Gastrocnemius medialis (tissue), 4 donors: Measurements from ENCODE around the gene AEBP1. TPM values are rescaled to one million over a fixed set of nuclear protein-coding genes. Genes with fewer than 3 reads are reported as not detected.

Source experiments
- ATAC-seq, 2 donors: fragments of 150-250 bp; one replicate each; pipeline ENCODE4 v1.9.1; 2016
- DNase-seq, 2 donors: peaks; one replicate each; pipeline ENCODE4 v3.0.0-alpha.2; 2019
- H3K27ac ChIP-seq, 4 donors: fragments of 200-600 bp; sonication (generic); 1 replicate in 1 of 4; 2 replicates in 3 of 4; pipeline ENCODE4 v1.5.1; 2016 to 2018; ENCODE audit warnings: mild to moderate bottlenecking in 2 of 4, moderate library complexity in 1 of 4
- H3K27me3 ChIP-seq, 3 donors: fragments of 200-600 bp; sonication (generic) in 2 of 3; 1 replicate in 1 of 3; 2 replicates in 2 of 3; pipeline versions ENCODE4 v1.5.1 to v1.6.0; 2016 to 2019; ENCODE audit warnings: mild to moderate bottlenecking in 1 of 3, moderate library complexity in 1 of 3
- H3K36me3 ChIP-seq, 2 donors: fragments of 200-600 bp; sonication (generic) in 1 of 2; one replicate each; pipeline ENCODE4 v1.5.1; 2017 to 2018
- H3K4me1 ChIP-seq, 2 donors: fragments of 200-600 bp; sonication (generic) in 1 of 2; one replicate each; pipeline ENCODE4 v1.5.1; 2016 to 2017; ENCODE audit warnings: mild to moderate bottlenecking in 2 of 2
- H3K4me3 ChIP-seq, 4 donors: fragments of 200-600 bp; sonication (generic) in 3 of 4; 1 replicate in 1 of 4; 2 replicates in 3 of 4; pipeline ENCODE4 v1.5.1; 2016 to 2019; ENCODE audit warnings: mild to moderate bottlenecking in 2 of 4
- H3K9me3 ChIP-seq, 3 donors: fragments of 200-600 bp; sonication (generic) in 2 of 3; 1 replicate in 1 of 3; 2 replicates in 2 of 3; pipeline ENCODE4 v1.5.1; 2016 to 2019
- POLR2A ChIP-seq, 2 donors: fragments of 450-650 bp; IDR thresholded peaks; one replicate each; pipeline ENCODE4 v1.6.1; 2017; ENCODE audit warnings: antibody characterized with exemption in 2 of 2, mild to moderate bottlenecking in 2 of 2, moderate library complexity in 2 of 2
- in situ Hi-C, 4 donors: fragments of 200-750 bp; cut with MboI; loops; one replicate each; pipeline versions ENCODE4 v1.15.0 to v1.8.0; 2017; ENCODE audit warnings: low sequenced_read_pairs in 4 of 4
- intact Hi-C: fragments of 100-400 bp; cut with DNase I; formaldehyde crosslinking; loops from one replicate; pipeline ENCODE4 v1.15.1; 2023; ENCODE audit warnings: low total_unique reads
- total RNA-seq, 4 donors: library from RNA; depleted of rRNA; stranded (reverse); fragments of >200 nt; gene quantifications; one replicate each; pipeline versions ENCODE4 v1.1.0 to v1.2.3, GENCODE V29; 2016
- TF ChIP-seq, protein P1 (sequence below), 5 experiments: fragments of 450-650 bp in 3 of 5; fragments of 200-600 bp in 2 of 5; sonication (generic) in 2 of 5; IDR thresholded peaks in 4 of 5; conservative IDR thresholded peaks in 1 of 5; 1 replicate in 4 of 5; 2 replicates in 1 of 5; pipeline ENCODE4 v1.5.1; 2016 to 2019; ENCODE audit warnings: antibody characterized with exemption in 5 of 5, mild to moderate bottlenecking in 3 of 5, moderate library complexity in 3 of 5

Gene AEBP1
- total RNA-seq, 4 donors from 2014 or later: 5.8 to 23.6 (median 15.9) TPM

- no peak overlapping the region for H3K4me3 ChIP-seq
- intact Hi-C loops: no loop called here
- peaks cover 8 to 10% (median 9%) of the 10 kb centered on the region in 3 donors for H3K27me3 ChIP-seq
- no peak for DNase-seq
- no peak overlapping the region for H3K27ac ChIP-seq
- peaks cover 0 to 8% of the 10 kb centered on the region in 2 donors for H3K4me1 ChIP-seq
- ATAC-seq: no peak
- in situ Hi-C loops: no loop called here
- TF ChIP-seq, protein P1, sequence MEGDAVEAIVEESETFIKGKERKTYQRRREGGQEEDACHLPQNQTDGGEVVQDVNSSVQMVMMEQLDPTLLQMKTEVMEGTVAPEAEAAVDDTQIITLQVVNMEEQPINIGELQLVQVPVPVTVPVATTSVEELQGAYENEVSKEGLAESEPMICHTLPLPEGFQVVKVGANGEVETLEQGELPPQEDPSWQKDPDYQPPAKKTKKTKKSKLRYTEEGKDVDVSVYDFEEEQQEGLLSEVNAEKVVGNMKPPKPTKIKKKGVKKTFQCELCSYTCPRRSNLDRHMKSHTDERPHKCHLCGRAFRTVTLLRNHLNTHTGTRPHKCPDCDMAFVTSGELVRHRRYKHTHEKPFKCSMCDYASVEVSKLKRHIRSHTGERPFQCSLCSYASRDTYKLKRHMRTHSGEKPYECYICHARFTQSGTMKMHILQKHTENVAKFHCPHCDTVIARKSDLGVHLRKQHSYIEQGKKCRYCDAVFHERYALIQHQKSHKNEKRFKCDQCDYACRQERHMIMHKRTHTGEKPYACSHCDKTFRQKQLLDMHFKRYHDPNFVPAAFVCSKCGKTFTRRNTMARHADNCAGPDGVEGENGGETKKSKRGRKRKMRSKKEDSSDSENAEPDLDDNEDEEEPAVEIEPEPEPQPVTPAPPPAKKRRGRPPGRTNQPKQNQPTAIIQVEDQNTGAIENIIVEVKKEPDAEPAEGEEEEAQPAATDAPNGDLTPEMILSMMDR (IDR thresholded peaks at IDR 0.05 in 4 of 5, conservative IDR thresholded peaks at IDR 0.05 in 1 of 5): no peak
- no peak for TF ChIP-seq POLR2A (IDR thresholded peaks at IDR 0.05)
- H3K36me3 ChIP-seq: no peaks in the 10 kb centered on the region
- no peaks in the 10 kb centered on the region for H3K9me3 ChIP-seq
Observed at GRCh38 chr7:44107961-44108767, 4.0 kb downstream of the AEBP1 start.

DNA sequence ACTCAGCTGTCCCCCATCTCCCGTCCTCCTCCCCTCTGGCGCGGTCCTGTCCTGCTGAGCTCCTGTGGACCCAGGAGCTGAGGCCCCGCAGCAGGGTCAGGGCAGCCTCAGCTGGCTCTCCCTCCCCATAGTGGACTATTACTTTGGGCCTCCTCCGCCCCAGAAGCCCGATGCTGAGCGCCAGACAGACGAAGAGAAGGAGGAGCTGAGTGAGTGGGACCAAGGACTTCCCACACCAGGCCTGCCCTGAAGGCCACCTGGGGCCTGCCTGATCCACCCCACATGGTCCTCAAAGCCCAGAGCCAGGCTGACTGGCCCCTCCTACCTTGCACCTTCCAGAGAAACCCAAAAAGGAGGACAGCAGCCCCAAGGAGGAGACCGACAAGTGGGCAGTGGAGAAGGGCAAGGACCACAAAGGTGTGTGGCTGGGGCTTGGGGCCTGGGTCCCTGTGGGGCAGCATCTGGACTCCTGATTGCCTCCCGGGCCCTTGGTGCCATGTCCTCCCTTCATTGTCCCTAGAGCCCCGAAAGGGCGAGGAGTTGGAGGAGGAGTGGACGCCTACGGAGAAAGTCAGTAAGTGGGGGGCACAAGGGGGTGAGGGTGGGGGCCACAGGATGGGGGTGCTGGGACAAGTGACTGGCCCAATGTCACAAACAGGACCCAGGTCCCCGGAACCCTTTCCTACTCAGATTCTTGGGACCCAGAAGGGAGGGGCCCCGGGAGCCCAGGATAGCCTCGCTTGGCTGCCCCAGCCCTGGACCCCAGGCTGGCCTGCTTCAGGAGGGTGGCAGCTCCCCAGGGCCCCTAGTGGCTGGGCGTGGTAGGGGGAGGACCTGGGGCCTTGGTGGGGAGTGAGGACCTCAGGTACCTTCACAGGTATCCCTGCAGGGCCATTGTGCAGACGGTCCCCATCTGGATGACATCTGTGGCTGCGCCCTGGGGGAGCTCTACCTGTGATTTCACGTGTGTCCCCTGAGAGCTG, 4.9 kb downstream of the AEBP1 start:
- intact Hi-C loops: no loop called here
- peaks cover 2 to 10% of the 10 kb centered on the region in 2 donors for H3K4me1 ChIP-seq
- H3K27me3 ChIP-seq: peaks cover 8 to 10% (median 9%) of the 10 kb centered on the region in 3 donors
- no peaks in the 10 kb centered on the region for H3K9me3 ChIP-seq
- H3K4me3 ChIP-seq: no peak overlapping the region
- no peak for TF ChIP-seq POLR2A (IDR thresholded peaks at IDR 0.05)
- TF ChIP-seq, protein P1 (IDR thresholded peaks at IDR 0.05 in 4 of 5, conservative IDR thresholded peaks at IDR 0.05 in 1 of 5): no peak
- in situ Hi-C loops: no loop called here
- no peaks in the 10 kb centered on the region for H3K36me3 ChIP-seq
- no peak for DNase-seq
- H3K27ac ChIP-seq: no peak overlapping the region
- no peak for ATAC-seq

- peaks cover 2 to 5% (median 3%) of the 10 kb centered on the region in 3 donors for H3K27me3 ChIP-seq
- H3K27ac ChIP-seq: no peak overlapping the region
- in situ Hi-C loops (no loop called here), intact Hi-C loops (no loop called here)
- H3K4me3 ChIP-seq: no peak overlapping the region
- no peaks in the 10 kb centered on the region for H3K36me3 ChIP-seq
- no peak for ATAC-seq
- DNase-seq: no peak
- TF ChIP-seq, protein P1 (IDR thresholded peaks at IDR 0.05 in 4 of 5, conservative IDR thresholded peaks at IDR 0.05 in 1 of 5): no peak
- TF ChIP-seq POLR2A (IDR thresholded peaks at IDR 0.05): no peak
- H3K9me3 ChIP-seq: no peaks in the 10 kb centered on the region
- peaks cover 11 to 17% of the 10 kb centered on the region in 2 donors for H3K4me1 ChIP-seq
Observed at GRCh38 chr7:44109991-44110390, 5.8 kb downstream of the AEBP1 start.

DNA sequence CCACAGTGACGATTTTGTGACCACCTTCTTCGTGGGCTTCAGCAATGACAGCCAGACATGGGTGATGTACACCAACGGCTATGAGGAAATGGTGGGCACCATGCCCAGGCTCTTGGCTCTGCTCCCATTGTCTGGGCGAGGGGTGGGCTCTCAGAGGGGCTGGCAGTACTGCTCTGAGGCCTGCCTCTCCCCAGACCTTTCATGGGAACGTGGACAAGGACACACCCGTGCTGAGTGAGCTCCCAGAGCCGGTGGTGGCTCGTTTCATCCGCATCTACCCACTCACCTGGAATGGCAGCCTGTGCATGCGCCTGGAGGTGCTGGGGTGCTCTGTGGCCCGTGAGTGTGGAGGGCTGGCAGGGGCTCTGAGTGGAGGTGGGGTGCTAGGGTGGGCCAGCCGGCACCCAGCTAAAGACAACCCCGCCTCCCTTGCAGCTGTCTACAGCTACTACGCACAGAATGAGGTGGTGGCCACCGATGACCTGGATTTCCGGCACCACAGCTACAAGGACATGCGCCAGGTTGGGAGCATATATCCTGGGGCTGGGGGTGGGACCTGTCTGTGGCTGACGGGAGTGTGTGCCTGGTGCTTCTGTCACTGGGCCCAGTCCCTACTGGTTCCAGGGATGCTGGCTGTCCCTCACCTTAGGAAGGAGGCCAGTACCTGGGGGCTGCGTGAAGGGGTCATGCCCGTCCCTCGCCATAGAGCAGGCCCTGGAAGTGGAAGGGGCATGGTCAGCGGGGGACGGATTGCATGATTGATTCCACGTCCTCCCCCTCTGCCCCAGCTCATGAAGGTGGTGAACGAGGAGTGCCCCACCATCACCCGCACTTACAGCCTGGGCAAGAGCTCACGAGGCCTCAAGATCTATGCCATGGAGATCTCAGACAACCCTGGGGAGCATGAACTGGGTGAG, 6.8 kb downstream of the AEBP1 start:
- no peak for TF ChIP-seq POLR2A (IDR thresholded peaks at IDR 0.05)
- TF ChIP-seq, protein P1 (IDR thresholded peaks at IDR 0.05 in 4 of 5, conservative IDR thresholded peaks at IDR 0.05 in 1 of 5): no peak
- no peak for ATAC-seq
- H3K27me3 ChIP-seq: no peaks in the 10 kb centered on the region
- in situ Hi-C loops: no loop called here
- no peak overlapping the region for H3K4me3 ChIP-seq
- no peaks in the 10 kb centered on the region for H3K9me3 ChIP-seq
- intact Hi-C loops: no loop called here
- DNase-seq: no peak
- H3K36me3 ChIP-seq: no peaks in the 10 kb centered on the region
- H3K27ac ChIP-seq: no peak overlapping the region
- peaks cover 18% of the 10 kb centered on the region in 2 donors for H3K4me1 ChIP-seq
